CD4-positive, alpha-beta T cell treated with Interleukin-17A for 1 hour (primary cell): ENCODE measurements around the gene ADGRA1.

Experiments
- DNase-seq: peaks from one replicate; pipeline ENCODE4 v3.0.0-alpha.2; 2020

The ADGRA1 gene

DNA sequence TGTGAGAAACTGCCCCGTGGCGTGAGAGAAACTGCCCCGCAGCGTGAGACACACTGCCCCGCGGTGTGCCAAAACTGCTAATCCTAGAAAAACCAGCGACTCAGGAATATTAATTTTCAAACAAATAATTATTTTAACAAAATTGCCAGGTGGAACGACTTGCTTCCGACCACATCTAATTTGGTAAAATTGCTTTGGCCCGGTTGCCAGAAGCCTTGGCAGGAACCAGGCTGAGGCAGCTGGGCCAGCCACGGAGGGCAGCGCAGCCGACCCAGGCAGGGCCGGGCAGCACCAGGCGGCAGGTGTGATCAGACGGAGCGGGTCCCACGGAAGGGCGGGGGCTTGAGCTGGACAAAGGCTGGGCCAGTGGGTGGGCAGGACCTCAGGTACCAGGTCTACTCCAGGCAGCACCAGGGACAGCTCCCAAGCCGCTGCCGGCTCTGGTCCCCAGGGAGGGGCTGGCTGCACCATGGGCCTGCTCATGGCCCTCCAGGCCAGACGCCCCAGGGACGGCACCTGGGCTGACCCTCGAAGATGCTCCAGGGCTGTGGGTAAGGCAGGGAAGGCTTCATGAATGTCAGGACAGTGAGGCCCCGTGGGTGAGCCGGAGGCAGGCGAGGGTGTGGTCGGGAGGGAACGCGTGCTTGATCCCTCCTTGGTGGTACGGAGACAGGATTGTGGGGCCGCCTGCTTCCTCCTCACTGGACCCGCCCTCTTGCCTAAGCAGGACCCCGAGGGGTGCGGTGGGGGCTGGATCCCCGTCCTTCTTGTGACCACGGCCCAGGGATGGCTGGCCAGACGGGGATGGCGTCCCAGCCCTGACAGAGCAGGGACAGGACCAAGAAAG, 7.7 kb upstream of the ADGRA1 start:
- no peak for DNase-seq

DNA sequence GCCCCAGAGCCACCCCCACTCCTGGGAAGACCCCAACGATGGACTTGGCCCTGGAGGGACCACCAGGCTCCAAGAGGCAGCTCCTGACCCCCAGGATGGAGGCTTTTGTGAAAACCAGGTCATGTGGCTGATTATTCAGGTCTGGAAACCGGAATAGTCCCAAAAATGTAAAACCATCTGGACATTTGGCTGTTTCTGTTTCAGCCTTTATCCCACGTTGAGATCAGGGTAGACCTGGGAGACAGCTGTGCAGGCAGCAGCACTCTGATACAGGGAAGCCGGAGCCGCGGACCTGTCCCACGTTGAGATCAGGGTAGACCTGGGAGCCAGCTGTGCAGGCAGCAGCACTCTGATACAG, 7.1 kb upstream of the ADGRA1 start:
- DNase-seq: no peak

DNA sequence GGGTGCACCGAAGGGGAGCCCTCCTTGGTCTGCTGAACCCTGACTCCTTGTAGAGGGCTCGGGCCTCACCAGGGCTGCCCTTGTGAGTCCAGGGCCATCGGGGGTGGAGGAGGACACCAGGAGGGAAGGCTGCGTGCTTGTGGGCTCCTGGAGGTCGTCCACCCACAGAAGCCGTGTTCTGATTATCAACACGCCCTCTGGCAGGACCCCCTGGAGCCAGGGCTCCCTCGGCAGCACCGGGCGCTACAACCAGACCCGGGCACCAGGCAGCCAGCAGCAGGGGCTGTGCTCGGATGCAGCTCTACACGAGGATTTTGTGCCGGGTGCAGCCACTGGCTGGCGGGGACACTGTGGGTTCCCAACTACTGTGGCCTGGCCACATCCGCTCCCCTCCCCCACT, 6.1 kb upstream of the ADGRA1 start:
- no peak for DNase-seq

DNA sequence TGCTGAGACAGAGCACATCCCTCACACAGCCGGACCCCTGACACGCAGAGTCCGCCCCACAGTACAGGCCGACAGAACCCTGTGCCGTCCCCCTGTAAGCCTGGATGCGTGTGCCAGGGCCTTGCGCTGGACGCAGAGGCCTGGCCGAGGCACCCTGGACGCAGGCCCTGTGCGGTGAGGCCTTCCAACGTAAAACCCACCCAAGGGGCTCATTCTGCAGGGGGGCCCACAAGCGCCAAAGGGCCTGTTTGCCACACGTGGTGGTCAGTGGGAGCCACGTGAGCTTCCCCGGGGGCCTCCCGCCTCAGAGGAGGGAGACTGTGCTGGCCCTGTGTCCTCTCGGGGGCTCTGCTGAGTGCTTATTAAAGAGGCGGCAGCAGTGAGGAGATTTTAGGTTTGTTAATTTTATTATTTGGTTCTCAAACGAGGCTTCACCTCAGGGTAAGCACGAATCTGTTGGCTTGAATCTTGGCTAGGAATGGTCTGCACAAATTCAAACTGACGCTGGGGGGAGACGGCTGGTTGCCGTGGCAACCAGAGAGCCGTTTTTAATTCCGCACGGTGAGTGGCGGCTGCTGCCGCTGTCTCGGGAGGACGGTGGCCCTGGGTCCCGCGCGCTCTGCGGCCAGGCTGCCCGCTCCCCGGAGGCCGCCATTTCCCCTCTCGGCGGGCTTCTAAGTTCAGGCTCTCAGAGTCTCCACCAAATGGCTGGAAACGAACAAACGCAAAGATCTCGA, 4.9 kb upstream of the ADGRA1 start:
- DNase-seq: no peak

DNA sequence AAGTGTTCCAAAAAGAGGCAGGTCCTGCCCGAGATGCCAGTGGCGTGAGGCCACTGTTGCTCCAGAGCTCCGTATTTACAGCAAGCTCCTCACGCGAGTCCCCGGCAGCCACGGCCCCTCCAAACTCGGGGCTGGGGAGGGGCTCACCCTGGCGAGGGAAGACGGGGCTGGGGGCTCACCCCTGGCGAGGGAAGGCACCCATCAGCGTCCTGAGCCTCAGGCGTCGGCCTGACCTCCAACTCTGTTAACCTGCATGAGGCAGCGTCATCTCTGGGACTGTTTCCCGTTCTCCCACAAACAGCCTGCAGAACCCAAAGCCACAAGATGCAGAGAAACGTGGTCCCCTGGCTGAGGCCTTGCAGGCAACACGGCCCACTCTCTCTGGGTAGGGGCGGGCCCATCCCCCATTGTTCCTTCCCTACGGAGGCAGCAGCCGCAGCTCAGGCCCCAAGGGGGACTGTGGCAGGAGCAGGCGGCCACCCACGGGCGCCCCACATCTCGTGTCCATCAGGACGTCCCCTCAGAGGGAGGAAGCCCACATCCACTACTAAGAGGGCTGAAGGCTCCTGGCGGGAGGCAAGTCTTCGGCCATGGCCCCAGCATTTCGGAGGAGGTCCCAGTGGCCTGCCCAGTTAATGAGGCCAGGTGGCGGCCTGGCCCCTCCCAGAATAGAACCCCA, 4.2 kb upstream of the ADGRA1 start:
- DNase-seq: no peak

DNA sequence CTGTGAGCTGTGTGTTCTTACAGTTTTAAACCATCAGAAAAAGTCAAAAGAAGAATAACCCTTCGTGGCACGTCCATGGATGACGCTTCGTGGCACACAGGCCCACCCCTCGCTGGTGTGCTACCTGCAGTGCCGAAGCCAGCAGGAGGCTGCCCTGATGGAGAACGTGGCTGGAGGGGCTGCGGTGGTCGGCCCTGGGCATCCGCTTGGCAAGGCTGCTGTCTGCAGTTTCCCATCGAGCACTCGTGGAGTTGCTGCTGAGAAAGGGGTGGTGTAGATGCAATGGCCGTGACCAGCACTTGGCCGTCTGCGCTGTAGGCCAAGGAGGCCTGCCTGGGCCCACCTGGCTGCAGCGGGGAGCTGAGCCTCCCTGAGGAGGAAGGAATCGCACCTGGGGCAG, 3.2 kb upstream of the ADGRA1 start:
- no peak for DNase-seq

DNA sequence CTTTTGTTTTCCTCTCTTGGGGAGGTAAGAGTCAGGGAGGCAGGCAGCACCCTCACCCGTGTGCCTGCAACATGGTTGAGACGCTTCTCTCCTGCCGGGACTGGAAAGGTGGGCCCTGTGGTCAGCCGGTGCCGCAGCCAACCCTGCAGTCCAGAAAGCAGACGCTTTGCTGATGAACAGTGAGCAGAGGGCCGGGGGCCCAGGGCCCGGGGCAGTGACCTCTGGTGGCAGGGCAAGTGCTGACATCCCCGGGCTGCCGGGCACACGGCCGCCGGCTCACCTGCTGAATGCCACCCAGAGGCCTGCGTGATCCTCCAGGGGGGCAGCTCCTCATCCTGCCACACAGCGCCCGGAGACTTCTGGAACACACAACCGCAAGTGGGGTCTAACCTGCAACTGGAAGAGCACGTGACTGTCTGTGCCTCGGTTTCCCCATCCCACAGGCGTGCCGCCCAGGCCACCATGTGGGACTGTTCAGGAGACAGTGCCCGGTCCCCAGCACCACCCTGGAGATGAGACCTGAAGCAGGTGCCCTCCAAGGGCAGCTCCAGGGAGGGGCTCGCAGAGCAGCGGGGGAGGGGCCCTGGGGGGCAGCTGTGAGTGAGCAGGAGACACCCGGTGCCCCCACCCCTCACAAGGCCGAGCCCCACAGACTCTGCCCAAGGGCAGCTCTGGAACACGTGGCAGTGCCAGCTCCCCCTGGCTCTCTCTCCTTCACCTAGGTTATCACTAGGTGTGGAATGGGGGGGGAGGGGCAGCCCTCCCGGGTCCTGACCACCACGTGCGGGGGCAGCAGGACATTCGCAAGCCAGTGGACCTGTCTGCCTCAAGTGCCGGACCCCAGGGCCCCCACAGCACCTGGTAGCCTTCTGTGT, 2.2 kb upstream of the ADGRA1 start:
- DNase-seq: no peak

DNA sequence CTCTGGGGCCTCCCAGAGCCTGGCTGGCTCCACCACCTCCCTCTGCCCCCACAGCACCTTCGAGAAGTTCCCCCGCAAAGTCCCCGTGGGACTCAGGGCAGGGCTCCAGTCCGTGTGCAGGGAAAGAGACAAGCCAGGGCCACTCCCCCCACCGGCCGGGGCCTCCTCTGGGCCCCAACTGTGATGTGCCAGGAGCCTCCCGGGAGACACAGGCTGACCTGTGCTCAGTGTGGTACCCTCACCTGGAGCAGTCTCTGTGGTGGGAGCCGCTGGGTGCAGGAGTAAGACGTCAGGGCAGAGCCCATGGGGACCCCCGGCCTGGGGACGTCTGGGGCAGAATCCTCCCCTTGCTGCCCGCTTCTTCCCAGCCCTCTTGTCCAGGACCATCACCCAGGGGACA, 1.5 kb upstream of the ADGRA1 start:
- DNase-seq: no peak

DNA sequence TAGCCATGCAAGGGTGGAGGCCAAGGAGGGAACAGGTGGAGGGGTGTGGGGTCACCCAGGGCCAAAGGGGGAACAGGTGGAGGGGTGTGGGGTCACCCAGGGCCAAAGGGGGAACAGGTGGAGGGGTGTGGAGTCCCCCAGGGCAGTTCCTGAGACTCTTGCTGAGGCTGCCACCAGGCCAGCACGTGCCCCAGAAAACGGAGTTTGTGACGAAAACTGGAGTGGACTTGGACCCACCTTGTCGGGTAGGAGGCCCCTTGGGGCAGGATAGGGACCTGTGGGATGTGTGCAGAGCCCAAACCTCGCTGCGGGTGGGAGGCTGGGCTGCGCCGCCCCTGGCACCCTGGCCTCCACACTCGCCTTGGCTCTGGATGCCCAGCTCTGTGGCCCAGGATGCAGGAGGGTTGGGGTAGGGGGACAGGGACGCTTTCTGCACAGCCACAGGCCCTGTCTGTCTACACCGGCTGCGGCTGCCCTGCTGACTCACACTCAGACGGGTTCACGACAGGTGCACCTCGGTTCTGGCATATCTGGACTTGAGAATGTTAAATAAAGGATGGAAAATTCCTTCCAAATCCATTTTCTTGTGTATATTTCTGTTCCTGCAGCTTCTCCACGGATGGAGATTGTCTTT, 562 bp upstream of the ADGRA1 start:
- no peak for DNase-seq

DNA sequence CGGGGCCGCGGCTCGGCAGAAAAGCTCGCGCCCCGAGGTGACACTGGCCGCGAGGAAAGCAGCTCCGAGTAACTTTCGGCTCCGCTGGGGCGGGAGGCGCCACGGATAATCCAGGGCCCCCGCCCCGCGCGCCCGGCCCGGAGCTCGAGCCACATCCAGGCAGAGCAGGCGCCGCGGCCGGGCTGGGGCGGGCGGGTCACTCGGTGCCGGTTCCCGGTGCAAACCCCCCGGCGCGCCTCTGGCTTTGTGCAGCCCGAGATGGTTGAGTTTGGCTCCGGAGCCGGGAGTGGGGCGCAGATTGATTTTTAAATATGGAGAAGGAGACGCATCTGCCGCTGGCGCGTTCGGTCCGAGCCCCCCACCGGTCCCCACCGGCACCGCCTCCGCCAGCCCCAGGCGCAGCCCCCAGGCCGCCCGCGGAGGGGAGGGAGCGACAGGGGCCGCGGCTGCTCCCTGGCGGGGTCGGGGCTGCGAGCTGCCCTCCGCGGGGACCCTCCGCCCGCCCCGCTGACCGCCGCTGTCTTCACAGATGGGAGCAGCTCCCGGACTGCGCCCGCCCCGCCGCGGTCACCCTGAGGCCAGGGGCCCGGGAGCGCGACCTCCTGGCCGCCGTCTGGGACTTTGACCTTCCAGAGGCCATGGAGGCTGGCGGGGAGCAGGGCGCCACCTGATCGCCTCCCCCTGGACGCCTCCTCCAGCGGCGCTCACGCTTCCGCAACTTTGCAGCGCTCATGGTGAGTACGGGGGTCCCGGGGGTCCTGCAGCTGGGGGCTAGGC, 643 bp downstream of the ADGRA1 start:
- no peak for DNase-seq

DNA sequence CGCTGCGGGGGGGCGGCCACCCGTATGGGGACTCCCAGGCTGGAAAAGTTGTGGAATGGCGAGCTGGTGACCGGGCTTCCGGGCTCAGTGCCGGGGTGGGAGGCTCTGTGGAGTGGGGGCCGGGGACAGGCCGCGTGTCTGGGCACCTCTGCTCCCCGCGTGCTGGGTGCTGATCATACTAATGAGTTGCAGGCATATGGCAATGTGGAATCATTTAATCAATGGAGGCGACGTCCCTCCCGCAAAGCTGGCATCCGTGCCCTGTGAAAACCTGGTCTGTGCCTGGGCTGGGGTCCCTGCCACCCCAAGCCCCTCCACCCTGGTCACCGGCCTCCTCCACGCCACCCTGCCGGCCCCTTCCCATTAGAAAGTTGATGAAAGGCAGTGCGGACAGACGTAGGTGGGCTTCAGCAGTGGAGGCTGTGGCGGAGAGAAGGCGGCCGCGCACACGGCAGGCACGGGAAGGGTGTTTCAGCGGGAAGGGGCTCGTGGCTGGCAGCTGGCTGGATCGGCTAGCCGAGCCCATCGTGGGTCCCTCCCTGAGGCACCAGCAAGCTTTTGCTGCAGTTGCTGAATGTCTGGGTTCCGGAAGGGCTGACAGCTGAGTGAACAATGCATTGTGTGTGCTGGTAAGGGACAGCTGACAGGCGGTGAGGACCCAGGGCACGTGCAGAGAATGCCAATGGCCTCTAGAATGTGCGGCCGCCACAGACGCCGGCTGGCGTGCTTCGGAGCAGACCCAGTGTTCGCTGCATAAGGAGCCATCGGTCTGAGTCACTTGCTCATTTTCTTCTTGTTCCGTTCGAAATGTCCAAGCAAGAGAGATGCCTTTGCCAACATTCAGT, 1.5 kb downstream of the ADGRA1 start:
- DNase-seq: no peak

DNA sequence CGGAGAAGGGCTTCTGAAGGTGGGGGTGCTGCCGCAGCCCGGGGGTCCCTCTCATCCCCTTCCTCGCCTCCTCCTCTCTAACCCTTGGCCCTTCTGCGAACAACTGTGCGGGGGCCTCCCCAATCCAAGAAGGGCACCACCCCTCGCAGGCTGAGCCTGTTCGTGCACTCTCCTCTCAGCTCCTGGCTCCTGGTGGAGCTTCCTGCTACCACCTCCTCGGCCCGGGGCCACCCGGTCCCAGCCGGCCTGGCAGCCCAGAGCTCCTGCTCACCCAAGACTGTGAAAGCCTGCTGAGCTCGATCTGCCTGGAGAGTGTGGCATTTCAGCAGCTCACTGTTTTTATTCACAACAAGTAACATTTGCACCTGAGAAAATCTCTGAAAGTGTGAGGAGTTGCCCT, 2.4 kb downstream of the ADGRA1 start:
- DNase-seq: no peak

DNA sequence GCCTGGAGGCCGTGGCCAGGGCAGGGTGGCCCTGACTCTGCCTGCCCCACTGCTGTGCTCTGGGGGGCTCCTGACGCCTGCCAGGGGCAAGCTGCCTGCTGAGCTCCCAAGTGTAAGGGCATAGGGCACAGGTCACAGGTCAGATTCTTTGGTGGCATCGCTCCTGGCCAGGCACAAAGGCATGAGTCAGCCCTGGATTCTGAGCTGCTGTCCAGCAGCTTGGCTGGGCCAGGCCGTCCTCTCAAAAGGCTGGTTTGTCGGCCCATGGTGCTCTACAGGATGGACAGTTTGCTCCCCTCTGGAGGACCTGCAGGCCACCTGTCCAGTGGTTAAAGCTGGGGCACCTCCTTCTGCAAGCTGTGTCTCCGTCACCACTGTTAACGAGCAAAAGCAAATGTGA, 2.9 kb downstream of the ADGRA1 start:
- no peak for DNase-seq

DNA sequence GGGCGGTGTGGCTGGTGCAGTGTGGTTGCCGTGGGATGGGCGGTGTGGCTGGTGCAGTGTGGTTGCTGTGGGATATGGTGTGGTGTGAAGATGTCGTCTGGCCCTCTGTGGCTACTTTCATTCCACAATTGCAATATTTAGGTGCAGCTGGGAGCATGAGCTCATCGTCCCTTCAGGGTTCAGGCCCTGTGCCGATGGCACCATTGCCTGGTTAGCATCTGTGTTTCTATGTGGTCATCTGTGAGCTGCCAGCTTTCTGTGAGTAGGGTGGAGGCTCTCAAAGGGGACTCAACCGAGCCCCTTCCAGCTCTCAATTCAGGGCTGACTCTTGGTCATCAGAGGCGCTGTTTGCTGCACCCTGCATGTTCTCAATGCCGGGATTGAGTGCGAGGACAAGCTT, 3.6 kb downstream of the ADGRA1 start:
- no peak for DNase-seq

DNA sequence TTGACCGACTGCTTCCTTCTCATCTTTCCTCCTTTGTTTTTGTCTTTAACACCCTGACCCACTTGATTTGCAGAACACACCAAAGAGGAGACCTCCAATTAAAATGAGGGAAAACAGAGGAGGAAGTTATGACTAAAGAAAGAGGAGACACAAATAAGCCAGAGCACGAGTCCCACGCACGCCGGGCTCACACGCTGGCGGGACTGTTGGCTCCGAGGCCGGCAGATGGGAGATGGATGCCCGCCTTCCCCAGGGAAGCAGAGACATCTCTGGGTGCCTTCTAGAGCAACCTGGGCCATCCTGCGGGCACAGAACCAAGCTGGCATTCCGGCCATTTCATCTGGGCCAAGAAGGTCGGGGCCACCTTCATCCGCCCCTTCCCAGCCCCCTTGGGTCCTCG, 5.6 kb downstream of the ADGRA1 start:
- no peak for DNase-seq

DNA sequence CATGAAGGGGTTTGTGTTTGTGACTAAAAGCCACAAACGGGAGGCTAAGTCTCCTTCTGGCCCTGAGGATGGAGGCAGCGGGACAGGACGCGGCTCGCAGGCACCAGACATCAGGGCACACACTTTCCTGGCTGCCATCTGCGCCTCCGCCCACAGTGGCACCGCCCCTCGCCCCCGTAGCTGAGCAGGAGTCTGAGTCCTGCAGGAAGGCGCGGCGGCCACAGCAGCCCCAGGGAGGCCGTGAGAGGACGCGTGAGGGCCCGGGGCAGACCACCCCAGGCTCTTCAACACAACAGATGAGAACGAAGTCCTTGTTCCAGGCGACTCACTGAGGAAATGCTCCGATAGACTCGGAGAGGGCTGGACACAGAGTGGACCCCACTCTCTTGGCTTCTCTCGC, 6.6 kb downstream of the ADGRA1 start:
- DNase-seq: no peak

DNA sequence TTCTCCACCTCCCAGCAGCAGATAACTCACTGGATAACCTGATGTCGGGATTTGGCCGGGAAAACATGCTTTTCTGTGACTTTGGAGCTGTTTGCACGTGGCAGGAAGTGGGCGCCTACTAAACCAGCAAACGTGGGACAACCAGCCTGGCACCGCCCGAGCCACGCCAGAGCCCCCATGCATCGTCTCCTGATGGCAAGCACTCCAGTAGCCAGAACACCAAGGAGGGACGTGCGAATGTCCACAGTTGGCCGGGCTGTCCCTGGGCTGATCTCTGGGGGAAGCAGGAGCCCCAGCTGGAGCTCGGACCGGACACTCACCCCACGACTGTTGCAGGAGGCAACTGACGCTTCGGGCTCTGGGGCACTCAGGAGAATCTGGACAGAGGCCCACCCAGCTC, 7.1 kb downstream of the ADGRA1 start:
- no peak for DNase-seq

DNA sequence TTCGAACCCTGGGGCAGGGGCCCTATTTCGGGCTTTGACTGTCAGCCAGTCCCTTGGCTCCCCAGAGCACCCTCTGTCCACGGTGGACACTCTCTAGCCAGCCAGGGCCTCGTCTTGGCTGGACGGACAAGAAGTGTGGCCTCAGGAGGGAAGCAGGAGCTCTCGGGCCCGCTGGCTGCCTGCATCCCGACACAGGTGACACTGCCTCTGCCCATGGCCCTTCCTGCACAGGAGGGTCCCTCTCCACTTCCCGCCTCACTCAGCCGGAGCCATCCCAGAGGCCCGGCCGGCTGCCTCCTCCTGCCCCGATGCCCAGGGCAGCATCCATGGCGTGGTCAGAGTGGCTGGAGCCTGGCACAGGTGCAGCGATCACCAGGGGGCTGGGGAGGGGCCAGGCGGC, 7.9 kb downstream of the ADGRA1 start:
- no peak for DNase-seq

DNA sequence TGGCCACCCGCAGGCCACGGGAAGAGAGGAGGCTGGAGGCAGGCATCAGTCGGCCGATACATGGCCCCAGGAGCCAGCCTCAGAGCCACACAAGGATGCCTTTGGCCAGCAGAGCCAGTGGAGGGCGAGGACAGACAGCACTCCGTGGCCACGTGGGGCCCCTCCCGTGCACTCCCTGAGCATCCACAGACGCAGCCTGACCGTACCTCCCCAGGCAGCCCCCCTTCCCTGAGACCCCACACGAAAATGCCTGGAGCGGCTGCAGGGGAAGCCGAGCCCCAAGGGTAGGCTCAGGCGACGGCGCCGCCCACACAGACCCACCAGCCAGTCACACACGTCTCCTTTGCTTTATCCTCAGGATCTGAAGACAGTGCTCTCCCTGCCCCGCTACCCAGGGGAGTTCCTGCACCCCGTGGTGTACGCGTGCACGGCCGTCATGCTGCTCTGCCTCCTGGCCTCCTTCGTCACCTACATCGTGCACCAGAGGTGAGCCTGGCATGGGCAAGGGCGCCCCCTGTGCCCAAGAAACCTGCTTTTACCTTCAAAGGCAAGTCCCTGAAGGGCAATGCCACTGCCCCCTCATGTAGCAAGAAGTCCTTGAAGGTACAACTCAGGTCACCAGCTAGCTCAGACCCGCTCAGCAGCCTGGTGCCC, 9.0 kb downstream of the ADGRA1 start:
- DNase-seq: no peak

DNA sequence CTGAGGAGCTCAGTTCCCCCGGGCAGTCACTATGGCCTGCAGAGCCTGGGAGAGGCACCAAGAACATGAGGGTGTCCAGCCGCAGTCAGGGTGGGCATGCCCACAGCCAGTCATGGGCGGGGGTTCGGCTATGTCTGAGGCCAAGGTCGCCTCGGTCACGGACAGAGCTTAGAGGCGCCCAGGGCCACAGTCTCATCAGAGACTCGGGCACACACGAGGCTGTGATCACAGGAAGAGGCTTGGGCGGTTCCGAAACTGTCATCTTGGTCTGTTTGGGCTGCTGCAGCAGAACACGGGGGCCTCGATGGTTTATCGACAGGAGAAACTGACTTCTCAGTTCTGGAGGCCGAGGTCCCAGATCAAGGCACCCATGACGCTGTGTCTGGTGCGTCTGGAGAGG, 9.7 kb downstream of the ADGRA1 start:
- DNase-seq: no peak
